Panc1 (cell line): Measurements from ENCODE around the gene TRAPPC6A. TPM values are rescaled to one million over a fixed set of nuclear protein-coding genes. Genes with fewer than 3 reads are reported as not detected.

Experiments used
- ATAC-seq: fragments of 200-7000 bp; cut with Tn5 transposase; 2 replicates; pipeline ENCODE4 v1.9.1; 2020; ENCODE audit warnings: mild to moderate bottlenecking, moderate library complexity
- BruUV-seq: library from RNA; stranded (reverse); fragments of 400-500 nt; replicated peaks from 2 replicates; lab custom pipeline; 2021; lab: Mats Ljungman, UMichigan
- CTCF ChIA-PET: fragments of 300-600 bp; sonication (Branson Sonifier 250); formaldehyde crosslinking; loops from one replicate; lab custom pipeline; 2022; ENCODE audit warnings: antibody characterized with exemption; lab: Charles Lee
- POLR2A ChIA-PET: fragments of 300-600 bp; sonication (Branson Sonifier 250); formaldehyde crosslinking; loops from one replicate; lab custom pipeline; 2022; ENCODE audit warnings: antibody characterized with exemption; lab: Charles Lee
- DNase-seq: peaks from one replicate; pipeline ENCODE4 v3.0.0-alpha.2; 2010; ENCODE audit warnings: low read depth, low spot score
- H3K27ac ChIP-seq: 2 replicates; pipeline ENCODE4 v1.5.1; 2011; ENCODE audit warnings: mild to moderate bottlenecking, low read length, inconsistent platforms
- H3K27me3 ChIP-seq: fragments of 200-500 bp; sonication (Bioruptor generic); 2 replicates; pipeline ENCODE4 v1.6.0; 2014; ENCODE audit warnings: low read length, inconsistent platforms; ENCODE audit not compliant: control insufficient read depth, insufficient read depth
- H3K36me3 ChIP-seq: fragments of 200-500 bp; sonication (Bioruptor generic); 2 replicates; pipeline ENCODE4 v1.5.1; 2014; ENCODE audit warnings: inconsistent platforms, mild to moderate bottlenecking, low read length, moderate library complexity; ENCODE audit not compliant: control insufficient read depth, insufficient read depth
- H3K4me1 ChIP-seq: 2 replicates; pipeline ENCODE4 v1.5.1; 2011; ENCODE audit warnings: inconsistent platforms, mild to moderate bottlenecking, low read length, moderate library complexity; ENCODE audit not compliant: control insufficient read depth, insufficient read depth
- H3K4me3 ChIP-seq, 2 experiments: 2 replicates each; pipeline ENCODE4 v1.5.1; 2011 to 2012; ENCODE audit warnings: low read depth in 2 of 2, low read length in 2 of 2, mild to moderate bottlenecking in 2 of 2, inconsistent platforms in 1 of 2, moderate library complexity in 1 of 2
- H3K9me3 ChIP-seq: fragments of 200-500 bp; sonication (Bioruptor generic); 2 replicates; pipeline ENCODE4 v1.5.1; 2014; ENCODE audit warnings: low read depth, mild to moderate bottlenecking, inconsistent platforms, low read length, moderate library complexity; ENCODE audit not compliant: control insufficient read depth, insufficient read depth
- POLR2AphosphoS5 ChIP-seq: IDR thresholded peaks from 2 replicates; pipeline ENCODE4 v1.6.1; 2012; ENCODE audit warnings: mild to moderate bottlenecking, low read depth, low read length, moderate library complexity
- SIN3A ChIP-seq: IDR thresholded peaks from 2 replicates; pipeline ENCODE4 v1.6.1; 2012; ENCODE audit warnings: low read depth, mild to moderate bottlenecking, low read length, moderate library complexity, borderline replicate concordance; ENCODE audit not compliant: insufficient read depth
- TCF7L2 ChIP-seq: IDR thresholded peaks from 2 replicates; pipeline ENCODE4 v1.6.1; 2011; ENCODE audit warnings: mild to moderate bottlenecking, low read depth, low read length, inconsistent platforms
- in situ Hi-C: cut with HindIII; loops from 2 replicates; pipeline ENCODE4 v1.10.0; 2016; ENCODE audit warnings: low sequenced_read_pairs, low pct_unique_long_range_greater_than_20kb
- intact Hi-C: fragments of 100-400 bp; cut with micrococcal nuclease; formaldehyde crosslinking; loops from one replicate; pipeline ENCODE4 v1.10.0; 2022; ENCODE audit not compliant: unreplicated experiment
- total RNA-seq: library from RNA; stranded (reverse); gene quantifications from one replicate; pipeline ENCODE4 v1.2.1, GENCODE V29; 2021; ENCODE audit not compliant: unreplicated experiment
- TF ChIP-seq, protein P1 (sequence below): fragments of 450-650 bp; IDR thresholded peaks from 2 replicates; pipeline ENCODE4 v1.5.1; 2017; ENCODE audit warnings: mild to moderate bottlenecking
- TF ChIP-seq, protein P2 (sequence below), 2 experiments: IDR thresholded peaks; 2 replicates each; pipeline ENCODE4 v1.6.1; 2011 to 2012; ENCODE audit warnings: low read depth in 2 of 2, control low read depth in 1 of 2, low read length in 1 of 2, mild to moderate bottlenecking in 1 of 2, moderate library complexity in 1 of 2; ENCODE audit not compliant: insufficient read depth in 1 of 2

Gene TRAPPC6A
- total RNA-seq, 1 experiment from 2014 or later = 24.7 TPM

DNA sequence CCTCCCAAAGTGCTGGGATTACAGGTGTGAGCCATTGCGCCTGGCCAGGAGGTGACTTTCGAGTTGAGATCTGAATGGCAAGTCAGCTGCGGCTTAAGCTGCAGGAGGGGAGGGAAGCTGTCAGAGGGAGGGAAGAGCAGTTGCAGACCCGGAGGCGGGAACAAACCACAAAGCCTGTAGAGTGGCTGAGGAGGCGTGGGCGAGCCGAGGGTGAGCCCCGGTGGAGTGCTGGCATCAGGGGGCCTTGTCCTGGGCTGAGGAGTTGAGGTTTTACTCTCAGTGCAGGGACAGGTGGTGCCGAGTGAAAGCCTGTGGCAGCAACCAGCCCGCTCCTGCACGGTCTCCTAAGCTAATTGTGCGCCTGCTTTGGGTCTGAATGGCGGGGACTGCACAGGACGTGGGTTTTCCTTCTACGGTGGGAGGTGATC, 60.9 kb downstream of the TRAPPC6A start:
- ATAC-seq = no peak
- DNase-seq = no peak
- H3K27me3 ChIP-seq = no peaks in the 10 kb centered on the region
- H3K4me1 ChIP-seq = peaks cover 4% of the 10 kb centered on the region; the same call in 1 of the 2 replicates
- H3K36me3 ChIP-seq = no peaks in the 10 kb centered on the region
- intact Hi-C loops = no loop called here
- in situ Hi-C loops = no loop called here
- no peaks in the 10 kb centered on the region for H3K9me3 ChIP-seq
- ChIA-PET CTCF (no interaction called here), POLR2A (no interaction called here)
- H3K27ac ChIP-seq = no peak overlapping the region
- no TSS peak for BruUV-seq
- no peak overlapping the region for H3K4me3 ChIP-seq
- no peak for TF ChIP-seq SIN3A
- TF ChIP-seq, protein P1, sequence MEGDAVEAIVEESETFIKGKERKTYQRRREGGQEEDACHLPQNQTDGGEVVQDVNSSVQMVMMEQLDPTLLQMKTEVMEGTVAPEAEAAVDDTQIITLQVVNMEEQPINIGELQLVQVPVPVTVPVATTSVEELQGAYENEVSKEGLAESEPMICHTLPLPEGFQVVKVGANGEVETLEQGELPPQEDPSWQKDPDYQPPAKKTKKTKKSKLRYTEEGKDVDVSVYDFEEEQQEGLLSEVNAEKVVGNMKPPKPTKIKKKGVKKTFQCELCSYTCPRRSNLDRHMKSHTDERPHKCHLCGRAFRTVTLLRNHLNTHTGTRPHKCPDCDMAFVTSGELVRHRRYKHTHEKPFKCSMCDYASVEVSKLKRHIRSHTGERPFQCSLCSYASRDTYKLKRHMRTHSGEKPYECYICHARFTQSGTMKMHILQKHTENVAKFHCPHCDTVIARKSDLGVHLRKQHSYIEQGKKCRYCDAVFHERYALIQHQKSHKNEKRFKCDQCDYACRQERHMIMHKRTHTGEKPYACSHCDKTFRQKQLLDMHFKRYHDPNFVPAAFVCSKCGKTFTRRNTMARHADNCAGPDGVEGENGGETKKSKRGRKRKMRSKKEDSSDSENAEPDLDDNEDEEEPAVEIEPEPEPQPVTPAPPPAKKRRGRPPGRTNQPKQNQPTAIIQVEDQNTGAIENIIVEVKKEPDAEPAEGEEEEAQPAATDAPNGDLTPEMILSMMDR = no peak
- no peak for TF ChIP-seq TCF7L2
- TF ChIP-seq POLR2AphosphoS5 = no peak
- TF ChIP-seq, protein P2, sequence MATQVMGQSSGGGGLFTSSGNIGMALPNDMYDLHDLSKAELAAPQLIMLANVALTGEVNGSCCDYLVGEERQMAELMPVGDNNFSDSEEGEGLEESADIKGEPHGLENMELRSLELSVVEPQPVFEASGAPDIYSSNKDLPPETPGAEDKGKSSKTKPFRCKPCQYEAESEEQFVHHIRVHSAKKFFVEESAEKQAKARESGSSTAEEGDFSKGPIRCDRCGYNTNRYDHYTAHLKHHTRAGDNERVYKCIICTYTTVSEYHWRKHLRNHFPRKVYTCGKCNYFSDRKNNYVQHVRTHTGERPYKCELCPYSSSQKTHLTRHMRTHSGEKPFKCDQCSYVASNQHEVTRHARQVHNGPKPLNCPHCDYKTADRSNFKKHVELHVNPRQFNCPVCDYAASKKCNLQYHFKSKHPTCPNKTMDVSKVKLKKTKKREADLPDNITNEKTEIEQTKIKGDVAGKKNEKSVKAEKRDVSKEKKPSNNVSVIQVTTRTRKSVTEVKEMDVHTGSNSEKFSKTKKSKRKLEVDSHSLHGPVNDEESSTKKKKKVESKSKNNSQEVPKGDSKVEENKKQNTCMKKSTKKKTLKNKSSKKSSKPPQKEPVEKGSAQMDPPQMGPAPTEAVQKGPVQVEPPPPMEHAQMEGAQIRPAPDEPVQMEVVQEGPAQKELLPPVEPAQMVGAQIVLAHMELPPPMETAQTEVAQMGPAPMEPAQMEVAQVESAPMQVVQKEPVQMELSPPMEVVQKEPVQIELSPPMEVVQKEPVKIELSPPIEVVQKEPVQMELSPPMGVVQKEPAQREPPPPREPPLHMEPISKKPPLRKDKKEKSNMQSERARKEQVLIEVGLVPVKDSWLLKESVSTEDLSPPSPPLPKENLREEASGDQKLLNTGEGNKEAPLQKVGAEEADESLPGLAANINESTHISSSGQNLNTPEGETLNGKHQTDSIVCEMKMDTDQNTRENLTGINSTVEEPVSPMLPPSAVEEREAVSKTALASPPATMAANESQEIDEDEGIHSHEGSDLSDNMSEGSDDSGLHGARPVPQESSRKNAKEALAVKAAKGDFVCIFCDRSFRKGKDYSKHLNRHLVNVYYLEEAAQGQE (IDR thresholded peaks at IDR 0.05; ENCODE audit: insufficient read depth in 1 of 2, low read depth in 2 of 2, low read length in 1 of 2) = no peak

DNA sequence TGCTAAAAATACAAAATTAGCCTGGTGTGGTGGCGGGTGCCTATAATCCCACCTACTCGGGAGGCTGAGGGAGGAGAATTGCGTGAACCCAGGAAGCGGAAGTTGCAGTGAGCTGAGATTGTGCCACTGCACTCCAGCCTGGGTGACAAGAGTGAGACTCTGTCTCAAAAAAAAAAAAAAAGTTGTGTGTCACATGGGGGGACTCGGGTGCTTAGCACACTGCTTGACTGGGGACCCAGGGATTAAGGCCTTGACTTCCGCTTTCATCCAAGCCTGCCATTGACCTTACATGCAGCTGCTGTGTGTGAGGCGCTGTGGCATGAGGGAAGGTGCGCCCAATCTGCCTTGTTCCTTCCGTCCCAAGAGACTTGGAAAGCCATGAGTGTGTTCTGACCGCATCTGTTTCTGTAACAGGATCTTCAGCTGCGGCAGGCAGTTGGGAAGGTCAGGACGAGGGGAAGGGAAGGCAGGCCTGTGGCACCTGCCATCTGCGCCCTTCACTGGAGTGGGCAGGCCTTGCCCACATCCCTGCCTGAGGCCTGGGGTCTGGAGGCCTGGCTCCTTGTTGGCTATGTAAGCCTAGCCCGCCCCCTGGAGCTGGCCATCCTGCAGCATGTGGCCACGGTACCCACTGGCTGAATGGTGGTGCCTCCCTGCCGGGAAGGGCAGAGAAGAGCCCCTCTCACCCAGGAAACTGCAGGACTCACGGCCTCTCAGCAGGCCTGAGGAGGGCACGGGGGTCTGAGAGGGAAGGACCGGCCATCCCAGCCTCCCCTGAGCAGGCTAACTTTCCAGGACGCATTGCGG, 62.0 kb downstream of the TRAPPC6A start:
- ChIA-PET POLR2A (interaction anchor here (0.7 kb wide), 1 partner anchor 14 kb away, joined by 5 read pairs; no protein-coding TSS in a partner anchor), CTCF (no interaction called here)
- no peaks in the 10 kb centered on the region for H3K9me3 ChIP-seq
- TF ChIP-seq, protein P1 = no peak
- TF ChIP-seq, protein P2 (IDR thresholded peaks at IDR 0.05; ENCODE audit: insufficient read depth in 1 of 2, low read depth in 2 of 2, low read length in 1 of 2) = no peak
- TF ChIP-seq TCF7L2 = no peak
- TF ChIP-seq SIN3A = no peak
- TF ChIP-seq POLR2AphosphoS5 = no peak
- intact Hi-C loops = no loop called here
- H3K4me1 ChIP-seq = peaks cover 4% of the 10 kb centered on the region; the same call in 1 of the 2 replicates
- BruUV-seq = no TSS peak
- H3K27ac ChIP-seq = no peak overlapping the region
- H3K36me3 ChIP-seq = no peaks in the 10 kb centered on the region
- no peak for DNase-seq
- no peak overlapping the region for H3K4me3 ChIP-seq
- in situ Hi-C loops = no loop called here
- no peak for ATAC-seq
- H3K27me3 ChIP-seq = no peaks in the 10 kb centered on the region
